Neural cell (in vitro differentiated cells): Measurements from ENCODE around the gene SELENON. TPM values are rescaled to one million over a fixed set of nuclear protein-coding genes. Genes with fewer than 3 reads are reported as not detected.

ENCODE experiments used
- H2AFZ ChIP-seq: fragments of 200-600, 300-800 bp; sonication (generic), shearing (Covaris generic); 2 replicates; pipeline ENCODE4 v1.6.0; 2014; ENCODE audit warnings: low read depth, mild to moderate bottlenecking, antibody characterized with exemption, low read length, moderate library complexity
- H3F3A ChIP-seq: fragments of 200-600 bp; shearing (Covaris generic); 2 replicates; pipeline ENCODE4 v1.6.1; 2016; ENCODE audit warnings: mild to moderate bottlenecking, moderate library complexity, mixed read lengths, antibody characterized with exemption, low read length; ENCODE audit not compliant: insufficient read depth, poor library complexity, severe bottlenecking
- H3K27ac ChIP-seq: fragments of 200-600, 300-800 bp; sonication (generic), shearing (Covaris generic); 2 replicates; pipeline ENCODE4 v1.5.1; 2014; ENCODE audit warnings: mild to moderate bottlenecking, low read length, moderate library complexity
- H3K27me3 ChIP-seq: fragments of 300-800, 200-600 bp; sonication (generic), shearing (Covaris generic); 2 replicates; pipeline ENCODE4 v1.6.0; 2014; ENCODE audit warnings: mild to moderate bottlenecking, low read depth, low read length, moderate library complexity; ENCODE audit not compliant: insufficient read depth
- H3K36me3 ChIP-seq: fragments of 300-800, 200-600 bp; sonication (generic), shearing (Covaris generic); 2 replicates; pipeline ENCODE4 v1.5.1; 2014; ENCODE audit warnings: mild to moderate bottlenecking, antibody characterized with exemption, low read length, moderate library complexity; ENCODE audit not compliant: insufficient read depth
- H3K4me2 ChIP-seq: fragments of 300-800, 200-600 bp; sonication (generic), shearing (Covaris generic); 2 replicates; pipeline ENCODE4 v1.6.0; 2014; ENCODE audit warnings: mild to moderate bottlenecking, low read length
- H3K4me3 ChIP-seq: fragments of 300-800, 200-600 bp; sonication (generic), shearing (Covaris generic); 2 replicates; pipeline ENCODE4 v1.5.1; 2014; ENCODE audit warnings: mild to moderate bottlenecking, low read length, moderate library complexity
- H3K79me2 ChIP-seq: fragments of 200-600 bp; shearing (Covaris generic); replicated peaks from 2 replicates; pipeline ENCODE4 v1.6.0; 2014; ENCODE audit warnings: mild to moderate bottlenecking, low read length, moderate library complexity; ENCODE audit not compliant: insufficient read depth
- H3K9ac ChIP-seq: fragments of 300-800, 200-600 bp; sonication (generic), shearing (Covaris generic); 2 replicates; pipeline ENCODE4 v1.6.1; 2016; ENCODE audit warnings: mild to moderate bottlenecking, low read length, mixed read lengths
- H3K9me2 ChIP-seq: fragments of 200-600 bp; shearing (Covaris generic); 2 replicates; pipeline ENCODE4 v1.6.1; 2016; ENCODE audit warnings: mild to moderate bottlenecking, low read length, mixed read lengths; ENCODE audit not compliant: insufficient read depth
- H3K9me3 ChIP-seq: fragments of 200-600, 300-800 bp; sonication (generic), shearing (Covaris generic); 2 replicates; pipeline ENCODE4 v1.6.1; 2016; ENCODE audit warnings: mild to moderate bottlenecking, mixed run types, low read length, moderate library complexity, mixed read lengths
- H4K20me1 ChIP-seq: fragments of 200-600 bp; shearing (Covaris generic); 2 replicates; pipeline ENCODE4 v1.6.1; 2016; ENCODE audit warnings: mild to moderate bottlenecking, mixed run types; ENCODE audit not compliant: insufficient read depth
- CTCF ChIP-seq: fragments of 450-650 bp; IDR thresholded peaks from 2 replicates; pipeline ENCODE4 v1.5.1; 2014; ENCODE audit warnings: antibody characterized with exemption, mild to moderate bottlenecking, moderate library complexity; ENCODE audit not compliant: poor library complexity, severe bottlenecking
- EP300 ChIP-seq: fragments of 450-650 bp; conservative IDR thresholded peaks from 2 replicates; pipeline ENCODE4 v1.6.1; 2014; ENCODE audit warnings: antibody characterized with exemption, mild to moderate bottlenecking, moderate library complexity; ENCODE audit not compliant: poor library complexity, severe bottlenecking
- EZH2 ChIP-seq: fragments of 200-600, 300-800 bp; shearing (Covaris generic), sonication (generic); IDR thresholded peaks from 2 replicates; pipeline ENCODE4 v1.6.1; 2014; ENCODE audit warnings: antibody characterized with exemption, low read length, borderline replicate concordance, mild to moderate bottlenecking; ENCODE audit not compliant: insufficient read depth, poor library complexity, severe bottlenecking
- MXI1 ChIP-seq: fragments of 450-650 bp; conservative IDR thresholded peaks from 2 replicates; pipeline ENCODE4 v1.6.1; 2014; ENCODE audit warnings: antibody characterized with exemption, mild to moderate bottlenecking; ENCODE audit not compliant: poor library complexity, severe bottlenecking
- POLR2AphosphoS5 ChIP-seq: IDR thresholded peaks from 2 replicates; pipeline ENCODE4 v1.6.1; 2012
- RAD21 ChIP-seq: fragments of 450-650 bp; conservative IDR thresholded peaks from 2 replicates; pipeline ENCODE4 v1.6.1; 2014; ENCODE audit warnings: antibody characterized with exemption, mild to moderate bottlenecking, moderate library complexity
- REST ChIP-seq: IDR thresholded peaks from 2 replicates; pipeline ENCODE4 v1.6.1; 2012; ENCODE audit warnings: borderline replicate concordance
- SMC3 ChIP-seq: fragments of 450-650 bp; conservative IDR thresholded peaks from 2 replicates; pipeline ENCODE4 v1.6.1; 2014; ENCODE audit warnings: antibody characterized with exemption, mild to moderate bottlenecking, moderate library complexity; ENCODE audit not compliant: poor library complexity
- TAF1 ChIP-seq: IDR thresholded peaks from 2 replicates; pipeline ENCODE4 v1.6.1; 2012; ENCODE audit warnings: low read depth
- polyA plus RNA-seq: library from polyadenylated mRNA; depleted of rRNA; stranded (reverse); fragments of >200 nt; gene quantifications from 2 replicates; pipeline ENCODE4 v1.2.3, GENCODE V29; 2014

Gene SELENON
- polyA plus RNA-seq, 1 donor from 2014 or later, result 6.5 TPM

GRCh38 chr1:25858906-25859789 lies 59.2 kb downstream of the SELENON start, which contains the start of gene AUNIP:
Gene AUNIP (minus strand): TSS chr1:25859457. CDS start chr1:25859357, 100 bp downstream.
- Histone ChIP-seq H4K20me1 (no peaks in the 10 kb centered on the region), H3K9ac (peak within 1 kb of the TSS; percentile 38), H3K79me2 (no peaks in the 10 kb centered on the region), H3K27me3 (peaks cover 8% of the 10 kb centered on the region), H3K9me3 (no peaks in the 10 kb centered on the region), H3K4me2 (peak within 1 kb of the TSS; percentile 58), H3K36me3 (peaks cover 5% of the 10 kb centered on the region), H3K9me2 (no peaks in the 10 kb centered on the region), H3K4me3 (peak within 1 kb of the TSS; percentile 82), H3F3A (no peaks in the 10 kb centered on the region), H3K27ac (no peak within 1 kb of the TSS), H2AFZ (peak within 1 kb of the TSS; percentile 57)
- no peak for TF ChIP-seq CTCF
- peak; percentile 97 for TF ChIP-seq MXI1
- no peak for TF ChIP-seq POLR2AphosphoS5
- no peak for TF ChIP-seq EZH2
- TF ChIP-seq SMC3, result peak; percentile 37
- peak; percentile 27 for TF ChIP-seq RAD21

GRCh38 chr1:25861316-25862286 lies 61.6 kb downstream of the SELENON start:
- Histone ChIP-seq H3F3A (no peaks in the 10 kb centered on the region), H3K9me3 (no peaks in the 10 kb centered on the region), H3K36me3 (peaks cover 5% of the 10 kb centered on the region), H3K27ac (no peak overlapping the region), H3K27me3 (peaks cover 8% of the 10 kb centered on the region), H3K9me2 (no peaks in the 10 kb centered on the region), H3K79me2 (no peaks in the 10 kb centered on the region), H3K9ac (no peak overlapping the region), H3K4me2 (no peak overlapping the region), H4K20me1 (no peaks in the 10 kb centered on the region), H3K4me3 (no peak overlapping the region), H2AFZ (no peak overlapping the region)
- TF ChIP-seq MXI1 (no peak), CTCF (no peak), EP300 (no peak), SMC3 (no peak), EZH2 (no peak), RAD21 (no peak), TAF1 (no peak), REST (no peak), POLR2AphosphoS5 (no peak)
